Measurements from ENCODE around the gene CDON.
"Not testable (repeated sequence)": the region's sequence is repeated elsewhere in the genome, so short reads cannot be mapped to it uniquely, and the experiment has no call there.

Gene CDON

DNA sequence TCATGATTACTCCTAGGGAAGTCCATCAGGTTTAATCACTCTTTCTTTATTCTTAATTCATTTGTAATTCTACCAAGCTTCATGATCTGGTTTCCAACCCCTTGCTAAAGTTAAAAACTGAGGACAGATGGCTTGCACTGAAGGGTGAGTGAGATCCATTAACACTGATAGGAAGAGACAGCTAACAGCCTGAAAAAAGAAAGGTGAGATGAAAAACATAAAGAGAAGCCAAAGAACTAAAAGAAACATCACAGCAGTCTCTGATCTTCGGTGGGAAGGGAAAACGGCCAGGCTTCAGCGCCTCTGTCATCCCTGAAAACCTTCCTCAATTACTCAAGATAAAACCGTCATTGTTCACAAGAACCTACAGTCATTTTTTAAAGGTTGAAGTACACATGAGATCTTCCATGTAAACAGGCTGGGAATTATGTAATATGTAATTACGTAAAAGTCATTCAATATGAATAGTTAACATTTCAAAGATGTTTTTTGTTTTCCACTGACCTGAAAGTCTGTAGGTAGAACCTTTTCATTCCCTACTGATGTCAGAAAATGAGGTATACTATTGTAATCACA lies 75.5 kb downstream of the CDON start:
- DNase-seq, result no peak

DNA sequence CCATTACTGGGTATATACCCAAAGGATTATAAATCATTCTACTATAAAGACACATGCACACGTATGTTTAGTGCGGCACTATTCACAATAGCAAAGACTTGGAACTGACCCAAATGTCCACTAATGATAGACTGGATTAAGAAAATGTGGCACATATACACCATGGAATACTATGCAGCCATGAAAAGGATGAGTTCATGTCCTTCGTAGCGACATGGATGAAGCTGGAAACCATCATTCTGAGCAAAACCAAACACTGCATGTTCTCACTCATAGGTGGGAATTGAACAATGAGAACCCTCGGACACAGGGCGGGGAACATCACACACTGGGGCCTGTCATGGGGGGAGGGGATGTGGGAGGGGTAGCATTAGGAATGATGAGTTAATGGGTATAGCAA lies 76.7 kb downstream of the CDON start:
- not testable (repeated sequence) for DNase-seq

DNA sequence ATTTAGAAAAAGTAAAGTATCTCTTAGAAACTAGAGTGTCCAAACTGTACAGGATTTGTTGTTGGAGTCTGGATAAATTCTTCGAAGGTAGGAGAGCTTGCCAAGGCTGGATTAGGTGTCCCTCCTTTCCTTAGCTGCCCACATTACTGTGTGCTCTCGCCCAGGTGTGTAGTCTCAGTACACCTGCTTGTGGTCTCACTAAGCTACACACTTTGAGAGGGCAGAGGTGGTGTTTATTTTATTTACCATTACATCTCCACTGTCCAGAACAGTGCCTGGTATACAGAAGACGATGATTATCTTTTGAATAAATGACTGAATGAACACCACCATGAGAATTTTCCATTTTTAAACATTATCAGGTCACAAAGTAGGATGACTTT lies 80.3 kb downstream of the CDON start:
- DNase-seq, result no peak

DNA sequence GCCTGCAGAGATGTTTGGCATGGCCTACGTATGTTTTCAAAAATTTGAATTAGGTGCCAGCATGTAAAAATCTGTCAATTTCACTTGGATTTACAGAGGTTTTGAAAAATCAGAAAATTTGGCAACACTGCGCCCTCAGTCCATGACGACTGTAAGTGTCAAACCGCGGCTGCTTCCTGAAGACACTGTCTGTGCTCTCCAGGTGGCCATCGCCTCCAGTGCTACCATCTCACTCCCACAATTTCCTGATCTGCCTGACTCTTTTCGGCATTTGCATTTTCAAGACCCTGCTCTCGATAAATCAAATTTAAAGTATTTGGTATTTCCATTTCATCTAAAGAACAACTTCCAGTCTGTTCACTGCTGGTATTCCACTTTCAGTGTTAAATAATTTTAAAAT lies 82.2 kb downstream of the CDON start:
- DNase-seq, result no peak

DNA sequence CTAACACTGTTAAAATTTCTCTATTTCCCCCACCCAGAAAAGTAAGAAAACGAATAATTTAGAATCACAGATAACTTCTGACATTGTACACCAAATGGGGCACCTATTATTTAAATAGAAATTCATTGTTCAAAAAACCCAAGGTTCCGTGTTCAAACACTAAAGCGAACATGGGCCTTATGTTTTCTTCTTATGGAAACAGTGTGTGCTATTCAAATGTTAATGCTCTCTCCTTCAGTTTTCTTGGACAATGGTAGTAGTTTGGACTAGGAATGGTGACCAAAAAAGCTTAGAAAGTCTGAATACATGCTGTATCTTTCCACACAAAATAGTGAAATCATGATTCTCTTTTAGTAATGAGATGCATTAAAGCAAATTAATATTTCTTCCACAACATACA lies 83.2 kb downstream of the CDON start:
- DNase-seq, result no peak

DNA sequence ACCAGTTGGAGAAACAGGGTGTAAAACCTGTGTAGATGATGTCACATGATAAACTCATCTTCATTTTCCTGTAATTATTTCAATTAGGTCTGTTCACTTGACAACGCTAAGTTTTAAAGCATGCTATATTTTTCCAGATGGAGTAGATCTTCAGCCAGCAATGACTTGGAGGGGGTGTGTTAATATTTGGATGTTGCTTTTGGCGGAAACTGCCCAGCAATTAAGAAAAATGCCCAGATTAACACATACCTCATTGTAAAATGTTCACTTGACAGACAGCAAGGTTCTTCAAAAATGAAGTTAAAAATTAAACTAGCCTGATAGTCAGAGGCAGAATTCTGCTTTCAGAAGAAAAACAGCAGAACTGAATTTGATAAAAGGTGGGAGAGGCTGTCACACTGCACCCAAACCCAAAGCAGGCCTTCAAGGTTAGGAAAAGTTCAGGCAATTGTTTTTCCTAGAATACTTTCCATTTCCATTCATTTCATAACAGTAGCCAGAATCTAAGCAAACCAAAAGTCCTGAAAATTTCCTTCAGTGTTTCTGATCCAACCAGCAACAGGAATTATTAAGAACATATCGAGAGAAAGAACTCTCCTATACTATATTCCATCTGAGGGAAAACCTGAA lies 83.8 kb downstream of the CDON start:
- no peak for DNase-seq

DNA sequence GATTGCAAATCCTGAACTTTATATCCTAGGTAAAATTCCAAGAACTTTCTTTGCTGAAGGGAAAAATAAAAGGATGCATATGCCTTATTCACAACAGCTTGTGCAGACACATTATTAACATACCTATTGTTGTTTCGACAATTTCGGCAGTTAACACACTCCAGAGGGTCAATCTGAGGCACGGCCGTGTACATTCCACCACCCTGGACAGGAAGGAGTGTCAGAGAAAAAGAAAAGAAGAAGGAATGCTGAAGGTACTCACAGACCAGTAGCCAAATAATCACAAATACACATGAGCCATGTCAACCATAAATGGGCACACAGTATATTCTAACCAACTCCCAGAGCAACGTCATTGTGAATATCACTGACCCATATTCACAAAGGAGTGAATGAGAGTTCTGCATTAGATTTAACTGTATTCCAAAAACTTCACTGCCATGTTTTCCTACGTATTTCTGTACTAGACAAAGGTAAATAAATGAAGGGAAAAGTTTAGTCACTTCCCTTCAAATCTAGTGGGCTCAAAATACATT lies 84.4 kb downstream of the CDON start:
- DNase-seq, result no peak

DNA sequence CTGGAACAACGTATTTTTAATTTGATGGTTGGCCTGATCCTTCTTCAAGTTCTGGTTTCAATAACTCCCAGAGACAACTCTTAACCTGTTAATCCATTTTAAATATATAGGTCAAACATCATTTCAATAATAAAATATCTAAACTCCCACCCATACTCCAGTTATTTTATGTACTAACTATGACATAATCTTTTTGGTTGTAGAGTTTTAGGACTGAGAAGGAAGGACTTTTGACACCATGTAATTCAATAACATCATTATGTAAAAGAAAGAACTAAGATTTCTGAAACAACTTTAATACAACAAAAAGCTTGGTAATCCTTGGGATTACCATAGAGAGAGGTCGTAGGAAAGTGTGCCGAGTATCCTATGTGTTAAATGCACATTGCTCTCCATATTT lies 85.3 kb downstream of the CDON start:
- DNase-seq, result no peak

DNA sequence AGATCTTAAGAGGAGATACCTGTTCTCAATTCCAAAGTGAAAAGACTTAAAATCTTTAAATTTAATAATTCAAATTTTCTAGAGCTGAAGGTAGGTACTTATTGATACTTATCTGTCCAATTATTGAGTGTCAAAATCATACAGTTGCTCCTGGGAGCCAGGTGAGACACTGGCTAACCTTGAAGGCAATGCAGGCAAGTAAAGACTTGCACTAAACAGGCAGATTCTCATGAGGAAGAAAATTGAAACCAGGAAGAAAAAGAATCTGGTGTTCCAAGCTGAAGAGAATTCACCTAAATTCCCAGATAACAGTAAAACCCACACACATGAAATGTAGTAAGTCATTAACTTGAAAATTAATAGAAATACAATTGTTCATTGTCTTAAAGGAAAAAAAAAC lies 86.5 kb downstream of the CDON start:
- DNase-seq, result no peak

DNA sequence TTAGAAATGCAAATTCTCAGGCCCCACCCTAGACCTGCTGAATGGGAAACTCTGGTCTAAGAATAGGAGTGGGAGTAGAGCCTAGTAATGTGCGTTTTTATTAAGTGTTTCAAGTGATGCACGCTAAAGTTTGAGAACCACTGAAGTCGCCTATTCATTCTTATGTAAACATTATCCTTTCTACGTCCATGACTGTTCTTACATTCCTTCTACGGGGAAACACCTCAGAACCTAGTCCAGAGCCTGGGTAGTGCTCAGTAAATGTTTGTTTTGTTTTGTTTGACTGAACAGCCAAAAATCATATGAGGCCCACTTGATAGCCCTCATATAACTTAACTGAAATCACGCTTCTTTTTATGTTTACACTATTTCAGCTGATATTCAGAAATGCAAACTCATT lies 87.0 kb downstream of the CDON start:
- DNase-seq, result no peak

DNA sequence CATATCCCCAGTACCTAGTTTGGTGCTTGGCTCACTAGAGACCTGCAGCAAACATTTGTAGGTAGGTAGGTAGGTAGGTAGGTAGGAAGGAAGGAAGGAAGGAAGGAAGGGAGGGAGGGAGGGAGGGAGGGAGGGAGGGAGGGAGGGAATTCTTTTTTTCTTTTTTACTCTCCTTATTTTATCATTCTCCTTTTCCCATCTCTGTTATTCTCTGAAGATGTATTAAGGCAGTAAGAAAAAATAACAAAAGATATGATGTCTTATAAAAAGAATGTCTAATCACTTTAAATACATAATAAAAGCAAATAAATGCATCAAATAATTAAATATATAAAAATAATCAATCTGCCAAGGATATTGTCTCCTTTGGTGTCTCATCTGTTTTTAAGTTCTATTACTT lies 88.4 kb downstream of the CDON start:
- DNase-seq, result no peak

DNA sequence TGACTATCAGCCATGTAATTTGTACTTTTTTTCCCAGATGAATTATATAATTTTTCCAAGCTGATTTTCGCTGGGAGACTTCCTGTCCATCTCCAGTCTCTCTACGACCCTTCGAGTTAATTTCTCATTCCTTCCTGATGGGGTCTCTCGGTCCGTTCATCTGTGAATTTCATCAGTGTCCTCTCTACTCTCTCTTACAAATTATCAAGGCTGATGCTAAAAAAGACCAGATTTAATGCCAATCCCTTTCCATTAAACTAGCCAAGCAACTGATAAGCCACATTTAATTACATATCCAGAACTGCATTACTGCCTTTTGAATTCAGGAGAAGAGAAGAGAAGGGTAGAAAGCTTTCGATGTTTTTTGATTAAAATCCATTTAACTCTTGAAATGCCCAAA lies 91.0 kb downstream of the CDON start:
- DNase-seq, result no peak

DNA sequence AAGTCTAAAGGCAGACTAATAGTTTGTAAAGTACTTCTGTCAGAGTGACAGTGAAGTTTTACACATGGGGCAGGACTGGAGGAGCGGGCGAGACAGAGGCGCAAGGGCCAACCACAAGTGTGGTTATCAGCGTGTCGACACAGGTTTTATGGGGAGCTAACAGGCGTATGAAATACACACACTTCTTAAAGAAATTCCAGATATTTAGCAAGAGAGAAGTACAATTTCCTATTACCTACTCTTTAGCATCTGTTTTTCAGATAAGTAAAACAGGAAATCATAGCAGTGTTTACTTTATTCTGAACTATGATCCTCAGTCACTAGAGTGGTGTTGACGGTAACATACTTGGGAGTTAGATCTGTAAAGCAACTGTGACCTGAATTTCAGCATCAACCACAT lies 94.3 kb downstream of the CDON start:
- no peak for DNase-seq

DNA sequence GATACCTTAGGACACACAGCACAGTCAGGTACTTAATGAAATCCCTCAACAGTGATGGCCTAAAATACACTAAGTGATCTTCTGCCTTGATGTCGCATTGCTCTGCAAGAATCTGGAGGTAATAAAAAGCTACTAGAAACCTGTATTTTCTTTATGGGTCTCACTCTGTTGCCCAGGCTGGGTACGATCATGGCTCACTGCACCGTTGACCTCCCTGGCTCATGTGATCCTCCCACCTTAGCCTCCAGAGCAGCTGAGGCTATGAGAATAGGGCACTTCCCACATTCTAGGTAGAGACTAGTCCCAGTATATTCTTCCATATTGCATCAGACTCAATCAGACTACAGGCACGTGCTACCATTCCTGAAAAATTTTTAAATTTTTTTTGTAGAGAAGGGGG lies 95.2 kb downstream of the CDON start:
- no peak for DNase-seq

DNA sequence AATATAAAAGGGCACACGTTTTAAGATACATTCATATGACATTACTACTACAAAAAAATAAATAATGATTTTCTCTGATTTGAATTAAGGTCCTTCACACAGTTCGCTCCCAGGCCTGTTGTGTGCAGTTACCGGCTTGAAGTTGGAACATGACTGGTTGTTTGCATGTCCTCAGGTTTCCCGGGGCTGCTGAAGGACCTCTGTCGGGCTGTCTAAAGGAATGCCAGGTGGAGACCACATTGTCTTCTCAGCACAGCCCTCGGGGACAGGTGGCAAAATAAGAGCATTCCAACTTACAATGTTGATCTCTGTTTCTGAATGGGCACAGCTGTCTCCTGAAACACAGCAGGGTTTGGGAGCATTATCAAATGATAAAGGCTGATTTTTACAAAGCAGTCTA lies 101.9 kb downstream of the CDON start:
- DNase-seq, result no peak

DNA sequence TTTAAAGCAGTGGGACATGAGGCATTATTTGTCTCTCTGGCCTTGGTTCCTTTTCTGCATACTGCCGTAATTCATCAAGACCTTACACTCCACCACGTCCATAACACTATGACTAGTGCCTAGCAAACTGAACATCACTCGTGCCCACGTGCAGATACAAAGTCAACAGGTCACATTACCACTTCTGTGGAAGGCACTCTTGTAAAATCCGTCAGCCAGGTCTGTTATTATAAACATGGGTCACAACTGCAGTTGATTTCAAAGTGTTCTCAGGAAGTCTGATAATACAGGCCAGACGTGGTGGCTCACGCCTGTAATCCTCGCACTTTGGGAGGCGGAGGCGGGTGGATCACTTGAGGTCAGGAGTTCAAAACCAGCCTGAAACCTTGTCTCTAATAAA lies 102.7 kb downstream of the CDON start:
- no peak for DNase-seq

DNA sequence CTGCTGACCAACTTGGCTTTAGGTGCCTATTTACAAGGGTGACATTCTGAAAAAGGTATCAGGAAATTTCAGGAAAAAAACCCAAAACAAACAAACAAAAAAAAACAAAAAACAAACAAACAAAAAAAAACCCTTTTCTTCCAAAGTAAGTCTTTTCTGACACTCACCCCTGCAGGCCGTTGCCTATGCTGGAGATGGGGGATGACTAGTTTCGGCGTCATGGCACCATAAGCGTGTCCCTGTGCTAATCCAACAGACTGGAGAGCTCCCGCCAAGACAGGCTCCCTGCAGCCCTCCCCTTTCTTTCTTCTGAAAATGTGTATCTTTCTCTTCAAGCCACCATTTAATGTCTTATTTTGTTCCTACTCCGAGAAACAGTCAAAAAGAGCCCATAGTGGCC lies 103.2 kb downstream of the CDON start:
- no peak for DNase-seq

DNA sequence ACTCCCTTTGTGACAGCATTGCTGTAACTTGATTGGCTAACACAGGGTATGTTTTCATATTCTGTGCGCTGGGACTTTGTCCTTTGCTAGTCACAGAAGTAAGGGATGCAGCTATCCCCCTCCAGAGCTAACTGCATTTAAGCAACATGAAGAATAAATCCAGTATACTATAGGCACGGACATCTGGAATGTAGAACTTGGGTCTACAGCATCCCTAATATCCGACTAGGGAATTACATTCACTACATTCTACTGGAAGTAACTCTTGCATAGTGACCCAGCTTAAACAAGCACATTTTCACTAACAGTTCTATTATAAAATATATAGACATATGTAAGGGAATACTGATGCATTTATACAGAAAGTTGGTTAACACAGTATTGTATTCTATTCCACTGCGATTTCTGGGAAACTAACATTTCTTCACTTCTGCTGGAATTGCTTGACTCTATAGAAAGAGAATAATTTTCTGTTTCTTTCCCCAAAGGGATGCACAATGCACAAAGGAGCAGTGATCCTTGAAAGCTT lies 103.7 kb downstream of the CDON start:
- DNase-seq, result no peak

DNA sequence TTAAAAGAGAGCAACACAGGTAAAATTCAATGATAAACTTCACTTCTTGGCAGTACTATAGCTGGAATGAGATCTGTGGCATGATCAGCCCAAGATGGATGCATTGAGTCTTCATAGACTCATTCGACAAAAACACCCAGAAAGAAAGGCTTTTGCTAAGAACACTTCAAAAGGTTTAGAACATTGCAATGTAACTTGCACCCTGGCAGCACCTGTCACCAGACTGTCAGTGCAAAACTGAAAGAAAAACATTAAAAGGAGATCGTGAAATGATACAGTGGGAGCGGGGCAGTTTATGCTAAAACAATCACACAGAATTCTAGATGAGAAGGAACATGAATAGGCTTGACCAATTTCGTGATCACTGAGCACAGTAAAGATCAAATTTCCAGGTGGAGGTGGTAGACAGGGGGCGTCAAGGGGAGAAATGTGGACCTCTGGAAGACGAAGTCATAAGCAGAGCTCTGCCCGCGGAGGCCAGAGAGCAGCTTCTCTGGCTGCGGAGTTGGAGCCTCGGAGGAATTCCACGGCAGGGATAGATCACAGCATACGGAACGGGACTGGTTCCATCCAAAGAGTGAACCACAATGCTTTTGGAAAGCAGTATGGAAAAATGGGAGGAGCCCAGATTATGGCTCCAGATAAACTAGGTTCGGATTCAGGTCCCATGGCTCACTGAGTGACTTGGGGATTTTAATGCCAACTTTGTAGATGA lies 104.9 kb downstream of the CDON start:
- DNase-seq, result no peak

DNA sequence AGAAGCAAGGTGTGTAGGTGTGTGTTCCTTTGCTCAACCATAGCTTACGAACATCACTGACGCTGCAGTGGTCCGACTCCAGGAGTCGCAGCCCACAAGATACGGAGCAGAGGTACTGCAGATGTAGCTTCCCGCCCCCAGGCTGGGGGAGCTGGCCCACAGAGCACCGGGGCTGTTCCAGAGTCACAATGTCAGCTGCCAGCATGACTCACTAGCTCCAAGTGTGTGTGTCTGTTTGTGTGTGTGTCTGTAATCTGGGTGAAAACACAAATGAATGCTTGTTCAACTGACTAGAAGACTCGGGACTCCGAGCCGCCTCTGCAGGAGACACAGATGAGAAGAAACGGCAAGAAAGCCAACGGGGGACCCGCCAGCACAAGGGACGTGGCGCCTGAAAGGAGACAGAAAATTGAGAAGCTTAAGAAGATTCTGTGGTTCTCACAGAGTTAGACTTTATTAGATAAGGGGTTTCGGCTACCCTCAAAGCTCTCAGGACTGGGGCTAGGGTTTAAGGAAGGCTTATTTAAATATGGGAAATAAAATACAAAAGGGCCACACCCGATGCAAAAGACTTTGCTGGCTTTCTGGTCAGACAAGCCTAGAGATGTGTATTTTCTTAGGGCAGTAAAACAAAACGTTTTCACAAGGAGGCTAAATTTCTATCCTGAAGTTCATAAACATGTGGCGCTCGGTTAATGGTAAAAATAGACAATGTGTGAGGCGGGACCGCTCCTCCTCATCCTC lies 106.1 kb downstream of the CDON start:
- no peak for DNase-seq

DNA sequence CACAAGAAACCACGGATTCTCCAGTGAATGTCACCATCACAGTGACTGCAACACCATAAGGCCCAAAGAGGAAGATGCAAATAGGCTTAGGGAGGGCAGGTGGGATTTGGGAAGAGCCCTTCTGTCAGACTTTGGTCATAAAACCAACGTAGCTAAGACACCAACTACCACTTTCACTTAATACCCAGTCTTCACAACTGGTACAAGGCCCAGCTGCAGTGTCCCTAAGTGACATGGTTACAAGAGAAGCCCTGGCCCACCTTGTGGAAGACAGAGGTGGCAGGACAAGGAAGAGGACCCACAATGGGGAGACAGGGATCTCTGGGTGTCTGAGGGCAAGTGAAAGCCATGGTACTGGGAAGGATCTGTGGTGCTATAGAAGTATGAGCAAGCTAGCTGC lies 106.8 kb downstream of the CDON start:
- DNase-seq, result no peak

DNA sequence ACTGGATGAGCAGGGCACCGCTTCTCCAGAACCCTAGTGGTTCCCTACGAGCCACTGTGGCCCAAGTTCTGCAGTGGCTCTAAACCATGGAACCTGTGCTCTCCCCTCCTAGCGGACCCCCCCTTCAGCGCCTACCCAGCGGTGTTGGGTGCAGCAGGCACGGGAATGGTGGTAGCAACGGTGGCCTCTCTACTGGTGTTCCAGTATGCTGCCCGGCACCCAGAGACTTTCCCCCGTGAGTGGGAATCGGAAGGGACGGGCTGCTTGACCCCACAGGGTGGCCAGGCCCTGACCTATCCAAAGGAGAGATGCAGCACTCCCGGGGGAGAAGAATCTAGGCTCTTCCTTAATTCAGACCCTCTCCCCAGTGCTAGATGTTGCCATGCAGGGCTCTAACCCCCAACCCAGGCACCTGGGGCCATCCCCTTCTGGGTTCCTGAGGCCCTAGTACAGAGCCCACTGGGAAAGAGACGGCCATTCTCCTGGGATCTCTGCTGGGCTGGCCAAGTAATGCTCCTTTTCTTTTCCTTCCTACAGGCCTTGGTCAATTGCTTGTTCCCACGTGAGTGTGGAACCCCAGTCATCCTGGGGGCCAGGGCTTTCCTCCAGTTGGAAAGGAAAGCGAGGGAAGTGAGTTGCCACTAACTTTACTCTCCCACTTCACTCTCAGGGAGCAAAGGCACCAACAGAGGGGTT lies 107.6 kb downstream of the CDON start:
- DNase-seq, result no peak

All from stimulated activated CD8-positive, alpha-beta memory T cell treated with anti-CD3 and anti-CD28 coated beads, Interleukin-4, amount 100 ng/mL, for 48 hours (primary cell).